ENCODE results near the gene MAGEB1.

Gene MAGEB1, protein sequence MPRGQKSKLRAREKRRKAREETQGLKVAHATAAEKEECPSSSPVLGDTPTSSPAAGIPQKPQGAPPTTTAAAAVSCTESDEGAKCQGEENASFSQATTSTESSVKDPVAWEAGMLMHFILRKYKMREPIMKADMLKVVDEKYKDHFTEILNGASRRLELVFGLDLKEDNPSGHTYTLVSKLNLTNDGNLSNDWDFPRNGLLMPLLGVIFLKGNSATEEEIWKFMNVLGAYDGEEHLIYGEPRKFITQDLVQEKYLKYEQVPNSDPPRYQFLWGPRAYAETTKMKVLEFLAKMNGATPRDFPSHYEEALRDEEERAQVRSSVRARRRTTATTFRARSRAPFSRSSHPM

DNA sequence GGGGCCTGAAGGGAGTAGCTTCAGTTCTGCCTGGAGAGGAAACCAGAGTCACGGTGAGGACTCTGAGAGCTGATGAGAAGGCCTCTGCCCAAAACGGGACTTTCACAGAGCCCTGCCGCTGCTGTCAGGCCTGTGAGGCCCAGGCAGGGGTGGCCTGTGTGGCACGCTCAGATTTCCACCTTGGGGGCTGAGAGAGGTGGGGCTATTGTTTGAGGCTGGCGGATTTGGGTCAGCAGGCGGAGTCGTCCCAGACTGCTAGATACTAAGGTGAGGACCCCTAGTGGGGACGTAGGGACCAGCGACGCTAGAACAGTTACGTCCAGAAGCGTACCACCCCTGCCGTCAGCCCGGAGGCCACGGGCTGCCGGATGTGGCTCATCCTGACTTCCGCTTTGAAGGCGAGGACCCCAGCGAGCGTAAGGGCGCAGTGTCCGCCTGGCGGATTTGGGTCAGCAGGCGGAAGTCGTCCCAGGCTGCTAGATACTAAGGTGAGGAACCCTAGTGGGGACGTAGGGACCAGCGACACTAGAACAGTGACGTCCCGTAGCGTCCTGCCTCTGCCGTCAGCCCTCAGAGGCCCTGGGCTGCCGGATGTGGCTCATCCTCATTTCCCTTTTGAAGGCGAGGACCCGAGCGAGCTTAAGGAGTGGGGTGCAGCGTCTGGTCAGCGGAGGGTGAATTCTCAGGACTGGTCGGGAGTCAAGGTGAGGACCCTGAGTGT is at the start of gene MAGEB1:
TSS of gene MAGEB1 (plus strand) at position 378 of the 721 bp plus-strand sequence. CDS start 3,348 bp downstream, outside the sequence.
- no peak for DNase-seq (ENCODE audit: low read depth)

DNA sequence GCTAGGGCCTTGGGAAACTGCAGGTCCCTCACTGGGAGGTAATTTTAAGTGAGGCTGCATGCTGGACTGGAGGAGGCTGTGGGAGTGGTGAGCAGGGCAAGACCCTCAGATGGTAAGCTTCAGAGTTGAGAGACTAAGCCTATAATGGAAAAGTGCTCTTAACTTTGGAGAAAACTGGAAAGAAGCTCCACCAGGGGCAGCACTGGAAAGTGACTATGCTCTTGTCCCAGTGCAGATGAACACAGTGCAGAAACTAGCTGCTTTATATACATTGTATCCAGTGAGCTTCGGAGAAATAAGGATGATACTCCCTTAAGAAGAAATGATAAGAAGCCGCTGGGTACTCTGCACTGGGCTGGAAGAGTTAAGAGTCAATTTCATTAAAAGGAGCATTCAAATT is 34.8 kb upstream of the MAGEB1 start:
- no peak for DNase-seq (ENCODE audit: low read depth)

DNA sequence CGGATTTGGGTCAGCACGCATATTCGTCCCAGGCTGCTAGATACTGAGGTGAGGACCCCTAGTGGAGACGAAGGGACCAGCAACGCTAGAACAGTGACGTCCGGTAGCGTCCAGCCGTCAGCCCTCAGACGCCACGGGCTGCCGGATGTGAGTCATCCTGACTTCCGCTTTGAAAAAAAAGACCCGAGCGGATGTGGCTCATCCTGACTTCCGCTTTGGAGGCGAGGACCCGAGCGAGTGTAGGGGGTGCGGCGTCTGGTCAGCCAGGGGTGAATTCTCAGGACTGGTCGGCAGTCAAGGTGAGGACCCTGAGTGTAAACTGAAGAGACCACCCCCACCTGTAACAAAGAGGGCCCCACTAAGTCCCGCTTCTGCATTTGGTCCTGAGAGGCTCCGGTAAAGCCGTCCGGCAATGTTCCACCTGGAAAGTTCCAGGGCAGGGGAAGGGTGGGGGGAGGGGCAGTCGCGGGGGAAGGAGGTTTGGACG is 31.5 kb upstream of the MAGEB1 start, which contains the start of gene MAGEB2:
TSS of gene MAGEB2 (plus strand) at position 207 of the 487 bp plus-strand sequence. CDS start 3,018 bp downstream, outside the sequence.
- DNase-seq (ENCODE audit: low read depth), result no peak

DNA sequence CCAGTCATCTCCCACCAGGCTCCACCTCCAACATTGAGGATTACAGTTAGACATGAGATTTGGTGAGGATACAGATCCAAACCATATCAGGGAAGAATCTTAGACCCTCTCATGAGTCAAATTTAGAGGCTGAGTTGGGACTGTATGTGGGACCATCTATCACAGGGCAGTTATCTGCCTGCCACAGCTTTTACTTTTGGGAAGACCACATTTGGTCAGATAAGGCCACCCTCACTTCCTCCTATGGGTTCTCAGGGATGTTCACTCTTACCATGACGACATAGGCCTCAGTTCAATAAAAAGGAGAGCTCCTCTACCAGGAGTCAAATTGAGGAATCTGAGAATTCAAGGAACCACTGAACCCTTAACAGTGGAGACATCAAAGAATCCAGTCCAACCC is 29.5 kb upstream of the MAGEB1 start:
- DNase-seq (ENCODE audit: low read depth), result no peak

DNA sequence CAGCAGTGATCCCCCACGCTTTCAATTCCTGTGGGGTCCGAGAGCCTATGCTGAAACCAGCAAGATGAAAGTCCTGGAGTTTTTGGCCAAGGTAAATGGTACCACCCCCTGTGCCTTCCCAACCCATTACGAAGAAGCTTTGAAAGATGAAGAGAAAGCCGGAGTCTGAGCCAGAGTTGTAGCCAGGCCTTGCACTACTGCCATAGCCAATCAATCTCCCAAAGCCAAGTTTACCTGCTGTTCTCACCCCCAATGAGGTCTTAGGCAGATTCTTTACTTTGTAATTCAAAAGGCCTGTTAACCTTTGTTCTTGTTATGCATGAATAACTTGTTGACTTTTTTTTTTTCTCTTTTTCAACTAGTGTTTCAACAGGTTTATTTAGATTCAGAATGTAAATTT is 27.6 kb upstream of the MAGEB1 start:
- DNase-seq (ENCODE audit: low read depth), result no peak

DNA sequence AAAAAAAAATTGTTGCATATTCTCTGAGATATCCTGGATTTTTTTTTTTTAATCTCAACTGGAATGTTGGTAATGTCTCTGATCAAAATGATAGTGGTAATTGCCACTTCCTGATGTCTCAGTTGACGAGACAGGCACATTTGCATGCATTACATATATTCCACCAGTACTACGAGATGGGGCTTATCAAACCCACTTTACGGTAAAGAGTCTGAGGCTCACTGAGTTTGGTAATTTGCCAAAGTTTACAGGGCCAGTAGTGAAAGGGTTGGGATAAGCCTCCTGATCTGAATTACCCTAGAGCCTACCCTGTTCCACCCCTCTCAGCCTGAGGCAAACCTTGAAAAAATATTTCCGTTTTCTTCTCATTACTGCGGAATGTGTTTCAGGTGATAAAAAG is 26.3 kb upstream of the MAGEB1 start:
- no peak for DNase-seq (ENCODE audit: low read depth)

DNA sequence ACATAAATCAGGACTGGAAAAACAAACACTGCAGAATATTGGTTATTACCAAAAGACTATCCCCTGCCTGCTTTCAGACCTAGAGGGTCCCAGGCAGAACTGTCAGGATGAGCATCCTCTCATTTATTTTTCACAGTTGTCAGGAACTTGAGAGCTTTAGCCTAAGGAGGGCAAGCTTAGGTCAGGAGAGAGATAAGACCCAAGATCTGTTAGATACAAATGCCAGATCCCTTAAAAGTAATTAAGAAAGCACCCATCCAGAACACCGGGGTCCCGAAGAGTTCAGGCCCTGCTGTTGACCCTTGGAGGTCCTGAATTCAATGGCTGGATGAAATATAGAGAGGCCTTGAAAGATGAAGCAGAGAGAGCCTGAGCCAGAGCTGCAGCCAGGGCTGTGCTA is 22.4 kb upstream of the MAGEB1 start:
- DNase-seq (ENCODE audit: low read depth), result no peak

DNA sequence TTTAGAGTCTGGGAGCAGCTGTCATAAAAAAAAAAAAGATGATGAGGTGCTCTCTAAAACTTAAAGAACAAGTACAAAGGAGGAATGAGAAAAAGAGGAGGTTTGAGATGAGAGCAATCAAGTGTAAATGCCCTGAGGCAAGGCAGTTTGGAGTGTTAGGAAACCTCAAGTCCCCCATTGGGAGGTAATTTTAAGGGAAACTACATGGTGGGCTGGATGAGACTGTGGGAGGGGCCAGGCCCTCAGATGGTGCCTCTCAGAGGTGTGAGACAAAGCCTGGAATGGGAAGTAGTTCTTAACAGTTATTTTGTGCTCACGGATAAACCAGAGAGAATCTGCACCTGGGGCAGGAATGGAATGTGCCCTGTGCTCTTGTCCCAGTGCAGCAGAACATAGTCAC is 18.4 kb upstream of the MAGEB1 start:
- no peak for DNase-seq (ENCODE audit: low read depth)

DNA sequence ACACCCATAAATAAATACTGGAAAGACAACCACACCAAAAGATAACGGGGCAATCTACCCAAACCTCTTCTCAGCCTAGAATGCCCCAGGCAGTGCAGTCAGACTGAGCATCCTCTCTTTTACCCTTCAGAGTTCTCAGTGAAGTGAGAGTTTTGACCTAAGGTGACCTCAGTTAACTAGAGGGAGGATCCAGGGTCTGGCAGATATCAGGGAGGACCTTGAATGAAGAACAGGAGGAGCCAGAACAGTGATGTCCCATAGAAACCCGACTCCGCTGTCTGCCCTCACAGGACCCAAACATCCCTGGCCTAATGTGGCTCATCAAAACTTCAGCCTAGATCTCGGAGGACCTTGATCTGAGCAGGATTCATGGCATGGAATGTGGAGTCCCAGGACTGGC is 16.6 kb upstream of the MAGEB1 start, which contains the start of gene MAGEB3:
TSS of gene MAGEB3 (plus strand) at position 263 of the 400 bp plus-strand sequence. CDS start 5,268 bp downstream, outside the sequence.
- no peak for DNase-seq (ENCODE audit: low read depth)

DNA sequence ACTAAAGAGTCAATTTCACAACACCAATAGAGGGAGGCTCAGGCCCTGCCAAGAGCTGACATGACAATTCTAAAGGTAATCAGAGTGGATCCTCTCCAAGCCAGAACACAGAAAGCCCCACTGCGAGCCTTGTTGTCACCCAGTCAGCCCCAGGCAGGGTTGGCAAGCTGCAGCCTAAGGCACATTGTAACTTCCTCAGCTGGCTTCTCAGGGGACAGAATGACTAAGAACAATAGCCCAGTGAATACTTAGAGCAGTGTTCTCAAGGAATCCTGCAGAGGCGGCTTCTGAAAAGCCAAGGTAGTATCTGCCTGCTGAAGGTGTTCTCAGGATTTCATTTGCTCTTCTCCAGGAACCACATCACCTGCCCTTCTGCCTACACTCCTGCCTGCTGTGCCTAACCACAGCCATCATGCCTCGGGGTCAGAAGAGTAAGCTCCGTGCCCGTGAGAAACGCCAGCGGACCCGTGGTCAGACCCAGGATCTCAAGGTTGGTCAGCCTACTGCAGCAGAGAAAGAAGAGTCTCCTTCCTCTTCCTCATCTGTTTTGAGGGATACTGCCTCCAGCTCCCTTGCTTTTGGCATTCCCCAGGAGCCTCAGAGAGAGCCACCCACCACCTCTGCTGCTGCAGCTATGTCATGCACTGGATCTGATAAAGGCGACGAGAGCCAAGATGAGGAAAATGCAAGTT is 5.1 kb upstream of the MAGEB1 start, which contains the start of gene MAGEB4:
TSS of gene MAGEB4 (plus strand) at position 277 of the 692 bp plus-strand sequence. CDS start at position 413, 136 bp downstream.
- no peak for DNase-seq (ENCODE audit: low read depth)

DNA sequence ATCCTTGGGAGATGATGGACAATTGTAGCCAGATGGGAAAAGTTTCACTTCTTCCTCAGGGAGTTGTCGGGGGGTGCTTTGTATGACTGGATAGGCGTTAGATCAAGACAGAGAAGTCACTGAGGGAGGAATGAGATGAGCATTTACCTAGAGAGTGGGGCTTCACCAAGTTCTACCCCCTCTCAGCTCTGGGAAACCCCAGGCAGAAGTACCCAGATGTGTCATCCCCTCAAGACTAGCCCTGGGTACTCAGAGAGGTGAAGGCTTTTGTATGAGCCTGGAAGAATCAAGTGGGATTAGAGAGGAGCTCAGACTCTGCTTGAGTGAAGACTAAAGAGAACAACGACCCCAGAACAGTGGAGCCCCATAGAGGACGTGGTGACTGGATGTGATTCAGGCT is 1.9 kb downstream of the MAGEB1 start:
- no peak for DNase-seq (ENCODE audit: low read depth)

DNA sequence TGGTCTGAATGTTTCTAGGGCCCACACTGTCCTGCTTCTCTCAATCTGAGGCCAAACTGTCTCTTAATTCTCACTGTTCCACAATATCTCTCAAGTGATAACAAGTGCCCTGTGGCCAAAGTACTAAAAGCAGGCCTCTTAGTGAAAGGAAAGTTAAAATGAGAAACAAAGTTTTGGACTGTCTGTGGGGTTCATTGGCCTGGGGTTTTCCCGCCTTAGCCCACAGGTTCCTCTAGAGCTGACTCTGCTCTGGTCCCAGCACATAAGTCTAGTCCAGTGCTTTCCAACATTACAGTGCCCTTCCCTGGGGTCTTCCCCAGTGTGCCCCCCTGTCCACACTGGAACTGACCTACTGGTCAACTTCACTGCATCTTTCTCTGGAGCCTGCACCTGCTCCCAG is 6.3 kb downstream of the MAGEB1 start:
- DNase-seq (ENCODE audit: low read depth), result no peak

DNA sequence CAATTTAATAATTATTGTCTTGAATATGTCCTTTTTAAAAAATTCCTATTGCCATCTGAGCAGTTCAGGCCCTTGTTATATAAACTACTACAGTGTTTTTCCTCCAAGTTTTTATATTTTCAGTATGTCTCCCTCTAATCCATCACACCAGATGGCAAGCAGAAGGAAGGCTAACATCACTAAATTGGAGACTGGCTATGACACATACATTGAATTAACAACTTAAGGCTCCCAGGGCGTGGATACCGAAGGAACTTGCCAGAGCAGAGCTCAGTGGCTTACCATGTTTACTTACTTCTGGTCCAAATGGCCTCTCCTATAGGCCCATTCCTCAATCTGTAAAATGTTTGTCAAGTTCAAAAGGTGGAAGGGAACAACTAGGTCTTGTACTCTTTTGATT is 13.0 kb downstream of the MAGEB1 start:
- DNase-seq (ENCODE audit: low read depth), result no peak

DNA sequence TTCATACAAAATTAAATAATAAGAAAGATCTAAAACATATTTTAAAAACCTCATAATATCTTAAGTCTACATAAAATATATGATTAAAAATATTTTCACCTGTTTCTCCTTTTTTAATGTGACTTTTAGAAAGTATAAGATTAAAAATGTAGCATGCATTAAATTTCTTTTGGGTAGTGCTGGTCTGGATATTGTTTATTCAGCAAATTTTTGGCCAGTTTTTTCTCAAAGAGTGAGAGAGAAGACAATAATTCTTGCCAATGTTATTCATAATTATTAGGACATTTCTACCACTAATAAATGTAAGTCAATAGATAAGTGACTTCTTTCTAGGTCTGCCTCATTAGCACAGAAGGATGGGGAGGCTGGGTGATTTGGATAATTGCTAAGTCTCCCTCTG is 14.1 kb downstream of the MAGEB1 start:
- DNase-seq (ENCODE audit: low read depth), result no peak

DNA sequence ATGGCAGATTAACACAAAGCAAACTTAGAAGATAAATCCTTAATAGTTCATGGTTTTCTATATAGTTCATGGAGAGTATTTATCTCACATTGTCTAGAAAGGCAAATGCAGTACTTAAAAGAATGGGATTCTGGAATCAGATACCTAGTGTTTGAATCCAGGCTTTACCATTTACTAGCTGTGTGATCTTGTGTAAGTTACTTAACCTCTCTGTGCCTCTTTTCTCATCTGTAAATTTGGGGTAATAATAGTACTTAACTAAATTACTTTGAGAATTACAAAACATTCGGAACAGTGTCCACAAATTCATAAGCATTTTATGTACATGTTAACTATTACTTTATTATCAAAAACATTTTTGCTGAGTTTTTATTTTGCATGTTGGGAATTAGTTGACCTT is 15.8 kb downstream of the MAGEB1 start:
- no peak for DNase-seq (ENCODE audit: low read depth)

DNA sequence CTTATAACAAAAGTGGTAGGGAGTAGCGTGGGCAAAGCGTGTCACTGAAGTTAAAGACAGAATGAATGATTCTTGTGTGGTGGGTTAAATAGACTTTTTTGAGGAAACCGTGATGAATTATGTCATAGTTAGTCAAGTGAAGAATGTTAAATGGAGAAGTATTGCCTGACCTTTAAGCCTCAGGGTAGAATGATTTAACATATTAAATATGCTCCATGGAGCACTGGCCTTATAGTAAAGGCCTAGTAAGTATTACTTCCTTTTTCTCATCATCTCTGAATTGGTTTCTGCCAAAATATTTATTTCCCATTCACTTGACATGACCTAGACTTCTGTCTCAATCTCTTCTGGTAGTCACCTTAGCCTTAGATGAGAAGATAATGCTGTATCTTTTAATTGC is 23.7 kb downstream of the MAGEB1 start:
- DNase-seq (ENCODE audit: low read depth), result no peak

DNA sequence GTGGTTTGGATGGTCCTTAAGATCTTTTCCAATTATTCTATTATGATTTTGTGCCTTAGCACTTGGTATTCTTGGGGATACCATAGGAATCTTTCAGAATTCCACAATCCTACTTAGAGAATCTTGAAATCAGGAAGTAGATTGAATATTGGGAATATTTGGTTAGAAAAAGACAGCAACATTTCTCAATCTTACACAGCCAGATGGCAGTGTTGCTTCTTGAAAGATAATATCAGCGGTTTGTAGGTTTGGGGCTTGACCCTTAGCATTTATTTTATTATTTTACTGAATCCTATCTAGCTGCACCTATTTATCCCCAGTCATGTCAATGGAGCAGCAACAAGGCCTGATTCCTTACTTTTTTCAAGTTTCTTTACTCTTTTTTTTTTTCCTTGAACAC is 28.6 kb downstream of the MAGEB1 start:
- DNase-seq (ENCODE audit: low read depth), result peak; percentile 19

DNA sequence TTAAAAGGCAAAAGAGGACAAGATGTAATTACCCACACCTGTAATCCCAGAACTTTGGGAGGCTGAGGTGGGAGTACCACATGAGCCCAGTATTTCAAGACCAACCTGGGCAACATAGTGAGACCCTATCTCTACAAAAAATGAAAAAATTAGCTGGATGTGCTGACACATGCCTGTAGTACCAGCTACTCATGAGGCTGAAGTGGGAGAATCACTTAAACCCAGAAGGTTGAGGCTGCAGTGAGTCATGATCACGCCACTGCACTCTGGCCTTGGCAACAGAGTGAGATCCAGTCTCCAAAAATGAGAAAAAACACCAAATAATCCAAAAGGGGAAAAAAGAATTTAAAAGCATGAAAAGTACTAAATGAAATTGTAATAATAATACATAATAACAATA is 31.4 kb downstream of the MAGEB1 start:
- DNase-seq (ENCODE audit: low read depth), result peak; percentile 56

DNA sequence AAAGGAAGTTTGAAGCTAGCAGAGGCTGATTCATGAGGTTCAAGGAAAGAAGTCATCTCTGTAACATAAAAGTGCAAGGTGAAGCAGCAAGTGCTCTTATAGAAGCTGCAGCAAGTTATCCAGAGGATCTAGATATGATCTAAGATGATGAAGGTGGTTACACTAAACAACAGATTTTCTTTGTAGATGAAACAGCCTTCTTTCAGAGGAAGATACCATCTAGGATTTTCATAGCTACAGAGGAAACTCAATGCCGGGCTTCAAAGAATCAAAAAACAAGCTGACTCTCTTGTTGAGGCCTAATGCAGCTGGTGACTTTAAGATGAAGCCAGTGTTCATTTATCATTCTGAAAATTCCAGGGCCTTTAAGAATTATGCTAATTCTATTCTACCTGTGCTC is 33.5 kb downstream of the MAGEB1 start:
- DNase-seq (ENCODE audit: low read depth), result no peak

DNA sequence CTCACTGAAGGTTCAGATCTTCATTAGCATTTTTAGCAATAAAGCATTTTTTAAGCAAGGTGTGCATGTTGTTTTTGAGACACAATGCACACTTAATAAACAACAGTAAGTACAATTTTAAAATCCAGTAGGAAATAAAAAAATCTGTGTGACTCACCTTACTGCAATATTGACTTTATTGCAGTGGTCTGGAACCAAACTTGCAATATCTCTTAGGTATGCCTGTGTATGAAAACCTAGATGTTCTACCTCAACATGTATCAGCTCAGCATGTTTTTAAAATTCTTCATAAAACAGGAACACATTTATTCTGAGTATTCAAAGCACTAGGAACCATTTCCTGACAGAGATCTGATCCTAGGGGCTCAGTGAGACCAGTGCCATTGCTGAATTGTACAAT is 35.6 kb downstream of the MAGEB1 start:
- no peak for DNase-seq (ENCODE audit: low read depth)

DNA sequence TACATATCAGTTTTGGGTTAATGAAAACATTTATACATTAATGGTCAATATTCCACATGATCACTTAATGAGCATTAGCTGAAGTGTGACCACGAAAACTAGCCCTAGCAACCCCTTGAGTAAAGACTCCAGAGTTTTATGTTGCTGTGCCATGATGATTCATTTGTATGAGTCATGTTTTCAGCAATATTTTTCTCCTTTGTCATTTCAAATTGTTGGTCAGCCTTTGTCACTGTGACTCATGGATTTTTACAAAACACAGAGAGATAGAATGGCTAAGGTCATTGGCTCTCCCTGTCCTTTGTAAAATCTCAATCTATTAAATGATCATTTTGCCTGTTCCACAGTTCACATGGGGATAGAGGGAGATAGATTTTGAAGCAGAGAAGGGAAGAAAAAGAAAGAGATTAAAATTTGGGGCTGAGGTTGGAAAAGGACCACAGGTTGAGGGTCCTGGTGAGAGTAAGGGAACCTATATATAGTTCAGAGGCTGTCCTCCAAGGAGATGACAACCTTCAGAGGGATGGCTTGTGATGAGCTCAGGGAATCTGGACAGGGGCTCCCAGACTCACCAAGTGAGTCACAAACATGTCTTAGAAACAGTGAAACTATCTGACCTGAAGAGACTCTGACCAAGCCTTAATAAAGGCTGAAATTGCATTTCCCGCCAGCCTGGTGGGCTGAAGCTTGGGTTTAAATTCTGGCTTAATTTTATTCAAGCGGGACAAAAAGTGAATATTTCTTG is 36.7 kb downstream of the MAGEB1 start:
- DNase-seq (ENCODE audit: low read depth), result peak; percentile 84

Measured in stromal cell of bone marrow (primary cell).